ENCODE measurements around the gene CPNE6.

CPNE6 gene

DNA sequence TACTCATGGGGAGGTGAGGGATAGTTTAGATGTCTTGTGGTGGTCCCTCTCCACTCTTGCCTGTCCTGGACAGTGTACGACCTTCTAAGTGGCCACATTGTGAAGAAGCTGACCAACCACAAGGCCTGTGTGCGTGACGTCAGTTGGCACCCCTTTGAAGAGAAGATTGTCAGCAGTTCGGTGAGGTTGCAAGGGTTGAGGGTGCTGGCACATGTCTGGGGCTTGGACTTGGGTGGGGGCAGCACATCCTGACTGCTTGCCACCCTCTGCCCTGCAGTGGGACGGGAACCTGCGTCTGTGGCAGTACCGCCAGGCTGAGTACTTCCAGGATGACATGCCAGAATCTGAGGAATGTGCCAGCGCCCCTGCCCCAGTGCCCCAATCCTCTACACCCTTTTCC, 51.5 kb downstream of the CPNE6 start:
- no peak for TF ChIP-seq ZNF274 (IDR thresholded peaks at IDR 0.05; ENCODE audit: low read depth, low read length)
- H3K4me3 ChIP-seq (ENCODE audit: low read length): no peak overlapping the region

DNA sequence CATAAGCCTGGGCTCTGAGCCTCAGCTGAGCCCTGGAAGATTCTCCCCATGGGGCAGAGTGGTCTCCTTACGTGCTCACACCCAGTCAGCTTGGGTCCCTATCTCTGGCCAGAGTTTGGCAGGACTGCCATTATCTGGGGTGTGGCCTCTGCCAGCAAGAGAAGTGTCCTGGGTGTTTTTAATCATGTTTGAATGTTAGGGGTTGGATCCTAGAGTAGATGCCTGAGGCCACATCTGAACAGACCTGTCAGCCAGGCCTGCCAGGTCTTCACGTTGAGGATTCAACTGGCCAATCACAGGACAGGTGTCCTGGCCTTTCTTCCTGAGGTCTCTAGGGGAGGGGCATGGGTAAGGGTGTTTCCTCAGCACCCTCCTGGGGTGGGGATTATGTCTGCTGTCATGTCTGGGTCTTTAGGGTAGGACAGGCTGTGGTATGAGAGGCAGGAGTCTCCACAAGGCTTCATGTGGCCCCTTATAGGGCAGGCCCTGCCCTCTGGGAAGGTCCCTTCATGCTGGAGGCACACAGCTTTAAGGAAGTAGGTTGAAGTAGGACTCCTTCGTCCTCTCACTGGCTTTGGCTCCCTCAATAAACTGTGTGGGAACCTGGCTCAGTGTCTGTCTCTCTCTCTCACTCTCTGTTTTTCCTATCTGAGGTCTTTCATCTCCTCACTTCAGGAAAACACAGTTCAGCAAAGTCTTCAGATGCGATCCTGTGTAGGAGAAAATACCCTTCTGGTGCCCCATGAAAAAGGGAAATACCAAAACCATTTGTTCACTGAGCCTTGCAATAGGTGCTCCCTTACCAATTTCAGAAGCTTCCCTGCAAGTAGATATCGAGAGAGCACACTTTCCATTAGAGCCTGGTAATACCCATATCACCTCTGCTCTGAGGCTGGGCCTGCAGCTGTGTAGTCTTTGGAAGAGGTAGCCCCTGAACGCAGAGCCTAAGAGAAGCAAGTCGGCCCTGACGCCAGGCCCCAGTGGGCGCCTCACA, 52.4 kb downstream of the CPNE6 start:
- no peak overlapping the region for H3K4me3 ChIP-seq (ENCODE audit: low read length)
- TF ChIP-seq ZNF274 (IDR thresholded peaks at IDR 0.05; ENCODE audit: low read depth, low read length): no peak

DNA sequence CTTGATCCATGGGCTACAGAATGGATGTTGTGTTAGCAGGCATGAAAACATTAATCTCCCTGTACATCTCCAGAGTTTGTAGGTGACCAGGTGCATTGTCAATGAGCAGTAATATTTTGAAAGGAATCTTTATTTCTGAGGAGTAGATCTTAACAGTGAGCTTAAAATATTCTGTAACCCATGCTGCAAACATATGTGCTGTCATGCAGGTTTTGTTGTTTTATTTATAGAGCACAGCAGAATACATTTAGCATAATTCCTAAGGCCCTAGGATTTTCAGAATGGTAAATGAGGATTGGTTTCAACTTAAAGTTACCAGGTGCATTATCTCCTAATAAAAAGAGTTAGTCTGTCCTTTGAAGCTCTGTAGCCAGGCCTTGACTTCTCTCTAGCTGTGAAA, 55.6 kb downstream of the CPNE6 start:
- no peak for TF ChIP-seq ZNF274 (IDR thresholded peaks at IDR 0.05; ENCODE audit: low read depth, low read length)
- H3K4me3 ChIP-seq (ENCODE audit: low read length): no peak overlapping the region

DNA sequence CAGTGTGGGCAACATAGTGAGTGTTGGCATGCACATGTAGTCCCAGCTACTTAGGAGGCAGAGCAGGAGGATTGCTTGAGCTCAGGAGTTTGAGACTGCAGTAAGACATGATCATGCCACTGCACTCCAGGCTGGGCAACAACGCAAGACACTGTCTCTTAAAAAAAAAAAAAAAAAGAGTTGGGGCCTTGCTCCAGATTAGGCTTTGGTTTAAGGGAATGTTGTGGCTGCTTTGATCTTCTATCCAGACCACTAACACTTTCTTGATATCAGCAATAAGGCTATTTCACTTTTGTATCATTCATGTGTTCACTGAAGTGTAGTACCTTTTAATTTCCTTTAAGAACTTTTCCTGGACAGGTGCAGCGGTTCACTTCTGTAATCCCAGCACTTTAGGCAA, 56.3 kb downstream of the CPNE6 start:
- no peak overlapping the region for H3K4me3 ChIP-seq (ENCODE audit: low read length)
- TF ChIP-seq ZNF274 (IDR thresholded peaks at IDR 0.05; ENCODE audit: low read depth, low read length): no peak
